HCT116 (cell line): ENCODE data around the gene BSPRY. TPM values are rescaled to one million over a fixed set of nuclear protein-coding genes. Genes with fewer than 3 reads are reported as not detected.
"Not testable (repeated sequence)": the region's sequence is repeated elsewhere in the genome, so short reads cannot be mapped to it uniquely, and the experiment has no call there.

ENCODE experiments used
- ATAC-seq: fragments of 200-7000 bp; cut with Tn5 transposase; 2 replicates; pipeline ENCODE4 v1.9.1; 2020; ENCODE audit warnings: mild to moderate bottlenecking, moderate library complexity
- BruUV-seq: library from RNA; stranded (reverse); fragments of 400-500 nt; replicated peaks from 2 replicates; lab custom pipeline; 2021; lab: Mats Ljungman, UMichigan
- CTCF ChIA-PET: fragments of 300-600 bp; sonication (Branson Sonifier 250); formaldehyde crosslinking; loops from one replicate; lab custom pipeline; 2021; ENCODE audit warnings: antibody characterized with exemption; lab: Charles Lee
- POLR2A ChIA-PET: fragments of 300-600, 350-600 bp; sonication (Branson Sonifier 250); formaldehyde crosslinking; loops from one replicate; lab custom pipeline; 2021; ENCODE audit warnings: antibody characterized with exemption; lab: Charles Lee
- RAD21 ChIA-PET, 2 experiments: fragments of 300-600 bp; sonication (Branson Sonifier 250); formaldehyde crosslinking; loops; one replicate each; lab custom pipeline; 2023; ENCODE audit warnings: low total read pairs in 2 of 2; ENCODE audit not compliant: uncharacterized antibody in 2 of 2, unreplicated experiment in 2 of 2, low non-redundant PET in 1 of 2; lab: Charles Lee
- DNase-seq: peaks from one replicate; pipeline ENCODE4 v3.0.0-alpha.2; 2010; ENCODE audit warnings: low read depth, low spot score
- H2AFZ ChIP-seq: fragments of 200-600 bp; shearing (Covaris generic), sonication (generic); 2 replicates; pipeline ENCODE4 v1.6.1; 2017; ENCODE audit warnings: low read depth, mixed run types, mixed read lengths, antibody characterized with exemption, low read length; ENCODE audit not compliant: poor library complexity, severe bottlenecking
- H3K27ac ChIP-seq: 2 replicates; pipeline ENCODE4 v1.5.1; 2012; ENCODE audit warnings: low read depth, low read length
- H3K27me3 ChIP-seq: fragments of 200-600 bp; sonication (generic); 2 replicates; pipeline ENCODE4 v1.6.1; 2016; ENCODE audit warnings: mixed run types, low read length, mixed read lengths; ENCODE audit not compliant: insufficient read depth
- H3K36me3 ChIP-seq, 2 experiments: fragments of 200-500 bp in 1 of 2; fragments of 200-600 bp in 1 of 2; sonication (Bioruptor generic) in 1 of 2; sonication (generic) in 1 of 2; 2 replicates each; pipeline versions ENCODE4 v1.5.1 to v1.6.1; 2014 to 2016; ENCODE audit warnings: low read length in 2 of 2, inconsistent platforms in 1 of 2, mixed read lengths in 1 of 2, mixed run types in 1 of 2; ENCODE audit not compliant: insufficient read depth in 2 of 2, control insufficient read depth in 1 of 2
- H3K4me1 ChIP-seq, 2 experiments: fragments of 200-600 bp in 1 of 2; sonication (generic) in 1 of 2; 2 replicates each; pipeline versions ENCODE4 v1.5.1 to v1.6.1; 2012 to 2017; ENCODE audit warnings: low read length in 2 of 2, inconsistent platforms in 1 of 2, mild to moderate bottlenecking in 1 of 2, mixed read lengths in 1 of 2, mixed run types in 1 of 2, moderate library complexity in 1 of 2; ENCODE audit not compliant: insufficient read depth in 2 of 2, control insufficient read depth in 1 of 2
- H3K4me2 ChIP-seq: fragments of 200-600 bp; sonication (generic); 2 replicates; pipeline ENCODE4 v1.6.1; 2017; ENCODE audit warnings: mixed run types, low read length, mixed read lengths
- H3K4me3 ChIP-seq, 2 experiments: fragments of 200-600 bp in 1 of 2; sonication (generic) in 1 of 2; replicated peaks in 1 of 2; 2 replicates each; pipeline ENCODE4 v1.5.1; 2011 to 2016; ENCODE audit warnings: low read length in 2 of 2, control low read depth in 1 of 2, low read depth in 1 of 2, mild to moderate bottlenecking in 1 of 2, mixed read lengths in 1 of 2, mixed run types in 1 of 2
- H3K79me2 ChIP-seq: fragments of 200-600 bp; sonication (generic); 2 replicates; pipeline ENCODE4 v1.6.1; 2017; ENCODE audit warnings: mild to moderate bottlenecking, mixed run types, low read length, moderate library complexity, mixed read lengths; ENCODE audit not compliant: insufficient read depth
- H3K9ac ChIP-seq: fragments of 200-600 bp; sonication (generic); 2 replicates; pipeline ENCODE4 v1.6.1; 2016; ENCODE audit warnings: low read length, mixed read lengths
- H3K9me2 ChIP-seq: fragments of 200-600 bp; sonication (generic), shearing (Covaris generic); 2 replicates; pipeline ENCODE4 v1.6.1; 2017; ENCODE audit warnings: mixed run types, mild to moderate bottlenecking, moderate library complexity; ENCODE audit not compliant: insufficient read depth
- H3K9me3 ChIP-seq, 2 experiments: fragments of 200-500 bp in 1 of 2; fragments of 200-600 bp in 1 of 2; sonication (Bioruptor generic) in 1 of 2; sonication (generic) in 1 of 2; 2 replicates each; pipeline ENCODE4 v1.6.1; 2014 to 2017; ENCODE audit warnings: low read length in 2 of 2, mixed read lengths in 2 of 2, inconsistent platforms in 1 of 2, low read depth in 1 of 2, mild to moderate bottlenecking in 1 of 2, mixed run types in 1 of 2, moderate library complexity in 1 of 2; ENCODE audit not compliant: control insufficient read depth in 1 of 2, insufficient read depth in 1 of 2
- H4K20me1 ChIP-seq: fragments of 200-600 bp; sonication (generic), shearing (Covaris generic); 2 replicates; pipeline ENCODE4 v1.6.1; 2017; ENCODE audit warnings: mixed run types, mild to moderate bottlenecking, moderate library complexity; ENCODE audit not compliant: insufficient read depth
- ATF3 ChIP-seq: IDR thresholded peaks from 2 replicates; pipeline ENCODE4 v1.6.1; 2012
- CEBPB ChIP-seq: IDR thresholded peaks from 2 replicates; pipeline ENCODE4 v1.6.1; 2012; ENCODE audit warnings: low read depth
- EGR1 ChIP-seq: IDR thresholded peaks from 2 replicates; pipeline ENCODE4 v1.6.1; 2012; ENCODE audit warnings: low read depth
- ELF1 ChIP-seq: IDR thresholded peaks from 2 replicates; pipeline ENCODE4 v1.6.1; 2012; ENCODE audit warnings: low read depth, borderline replicate concordance
- EZH2phosphoT487 ChIP-seq: fragments of 200-600 bp; IDR thresholded peaks from 2 replicates; pipeline ENCODE4 v1.6.1; 2018; ENCODE audit warnings: antibody characterized with exemption, borderline replicate concordance
- FOSL1 ChIP-seq: IDR thresholded peaks from 2 replicates; pipeline ENCODE4 v1.6.1; 2012; ENCODE audit warnings: low read depth
- POLR2A ChIP-seq: IDR thresholded peaks from 2 replicates; pipeline ENCODE4 v1.7.0; 2011; ENCODE audit warnings: borderline replicate concordance; ENCODE audit not compliant: insufficient read depth, insufficient read length; ENCODE audit errors: extremely low read depth
- POLR2AphosphoS5 ChIP-seq: IDR thresholded peaks from 2 replicates; pipeline ENCODE4 v1.6.1; 2011; ENCODE audit warnings: mild to moderate bottlenecking, low read depth, low read length, moderate library complexity
- SP1 ChIP-seq: IDR thresholded peaks from 2 replicates; pipeline ENCODE4 v1.6.1; 2012; ENCODE audit warnings: low read depth
- SRF ChIP-seq: IDR thresholded peaks from 2 replicates; pipeline ENCODE4 v1.6.1; 2012; ENCODE audit warnings: low read depth
- TCF7L2 ChIP-seq: IDR thresholded peaks from 2 replicates; pipeline ENCODE4 v1.7.0; 2011; ENCODE audit warnings: borderline replicate concordance, inconsistent platforms; ENCODE audit not compliant: insufficient read depth, insufficient read length; ENCODE audit errors: extremely low read depth
- YY1 ChIP-seq: IDR thresholded peaks from 2 replicates; pipeline ENCODE4 v1.6.1; 2011; ENCODE audit warnings: low read length, low read depth, moderate library complexity, mild to moderate bottlenecking; ENCODE audit not compliant: insufficient replicate concordance; ENCODE audit errors: extremely low read depth
- ZBTB33 ChIP-seq: IDR thresholded peaks from 2 replicates; pipeline ENCODE4 v1.6.1; 2011; ENCODE audit warnings: mild to moderate bottlenecking, low read length, moderate library complexity; ENCODE audit not compliant: insufficient replicate concordance; ENCODE audit errors: extremely low read depth
- ZFX ChIP-seq: fragments of 450-650 bp; IDR thresholded peaks from 2 replicates; pipeline ENCODE4 v1.6.1; 2017
- ZNF274 ChIP-seq: fragments of 200-500 bp; sonication (Bioruptor generic); IDR thresholded peaks from 2 replicates; pipeline ENCODE4 v1.6.1; 2014; ENCODE audit warnings: mild to moderate bottlenecking, low read depth, low read length, inconsistent platforms
- intact Hi-C: fragments of 100-400 bp; cut with micrococcal nuclease; formaldehyde crosslinking; loops from 2 replicates; pipeline ENCODE4 v1.10.0; 2022
- total RNA-seq: library from RNA; stranded (reverse); gene quantifications from one replicate; pipeline ENCODE4 v1.2.1, GENCODE V29; 2021; ENCODE audit not compliant: unreplicated experiment
- TF ChIP-seq, protein P1 (sequence below): IDR thresholded peaks from 2 replicates; pipeline ENCODE4 v1.6.1; 2012; ENCODE audit warnings: low read depth

The BSPRY gene
- total RNA-seq, 1 experiment from 2014 or later, result 22.7 TPM

DNA sequence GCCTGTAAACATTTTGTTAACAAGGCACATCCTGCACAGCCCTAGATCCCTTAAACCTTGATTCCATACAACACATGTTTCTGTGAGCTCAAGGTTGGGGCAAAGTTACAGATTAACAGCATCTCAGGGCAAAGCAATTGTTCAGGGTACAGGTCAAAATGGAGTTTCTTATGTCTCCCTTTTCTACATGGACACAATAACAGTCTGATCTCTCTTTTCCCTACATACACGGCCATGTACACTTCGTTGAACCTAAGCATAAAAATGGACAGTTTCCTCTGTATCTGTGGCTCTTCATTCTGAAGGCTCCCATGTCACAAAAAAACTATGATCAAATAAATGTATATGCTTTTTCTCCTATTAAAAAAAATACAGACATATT is 30.5 kb downstream of the BSPRY start:
- H3K4me3 ChIP-seq, BruUV-seq, intact Hi-C loops, H2AFZ ChIP-seq, DNase-seq, H3K36me3 ChIP-seq, H4K20me1 ChIP-seq, CTCF ChIA-PET, POLR2A ChIA-PET, H3K27ac ChIP-seq, H3K9me2 ChIP-seq, H3K9ac ChIP-seq, H3K9me3 ChIP-seq, ATAC-seq, H3K4me2 ChIP-seq, RAD21 ChIA-PET, H3K27me3 ChIP-seq: not testable (repeated sequence)
- Histone ChIP-seq H3K79me2 (peaks cover 14% of the 10 kb centered on the region), H3K4me1 (peaks cover 24 to 36% of the 10 kb centered on the region in 2 experiments)

DNA sequence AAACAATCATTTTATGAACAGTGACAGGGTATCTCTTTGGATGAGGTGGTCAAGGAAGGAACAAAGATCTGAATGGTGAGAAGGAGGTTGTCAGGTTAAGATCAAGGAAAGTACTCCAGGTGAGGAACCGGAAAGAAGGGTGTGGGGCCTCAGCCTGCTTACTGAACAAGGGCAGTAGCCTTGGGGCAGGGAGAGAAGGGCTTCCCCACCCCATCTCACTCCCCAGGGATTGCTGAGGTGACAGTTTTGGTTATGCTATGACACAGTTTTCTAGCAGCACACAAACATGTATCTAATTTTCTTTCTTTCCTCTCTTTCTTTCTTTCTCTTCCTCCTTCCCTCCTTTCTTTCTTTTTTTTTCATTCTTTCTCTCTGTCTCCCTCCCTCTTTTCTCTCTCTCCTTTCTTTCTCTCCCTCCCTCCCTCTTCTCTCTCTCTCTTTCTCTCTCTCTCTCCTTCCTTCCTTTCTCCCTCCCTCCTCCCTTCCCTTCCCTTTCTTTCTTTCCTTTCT is 31.6 kb downstream of the BSPRY start:
- Histone ChIP-seq H3K79me2 (peaks cover 4% of the 10 kb centered on the region; the same call in 1 of the 2 replicates), H3K9me2 (no peaks in the 10 kb centered on the region), H3K9ac (no peak overlapping the region), H3K36me3 (no peaks in the 10 kb centered on the region), H3K4me2 (no peak overlapping the region), H3K9me3 (no peaks in the 10 kb centered on the region), H3K27ac (no peak overlapping the region), H3K4me1 (peaks cover 18 to 28% of the 10 kb centered on the region in 2 experiments), H2AFZ (no peak overlapping the region), H3K27me3 (no peaks in the 10 kb centered on the region), H3K4me3 (no peak overlapping the region), H4K20me1 (no peaks in the 10 kb centered on the region)
- RAD21 ChIA-PET, result no interaction called here
- BruUV-seq, result no TSS peak
- ATAC-seq, result no peak
- intact Hi-C loops, result no loop called here
- DNase-seq, result no peak
- CTCF ChIA-PET, result no interaction called here
- POLR2A ChIA-PET, result no interaction called here
- TF ChIP-seq FOSL1, result no peak
- TF ChIP-seq, protein P1, sequence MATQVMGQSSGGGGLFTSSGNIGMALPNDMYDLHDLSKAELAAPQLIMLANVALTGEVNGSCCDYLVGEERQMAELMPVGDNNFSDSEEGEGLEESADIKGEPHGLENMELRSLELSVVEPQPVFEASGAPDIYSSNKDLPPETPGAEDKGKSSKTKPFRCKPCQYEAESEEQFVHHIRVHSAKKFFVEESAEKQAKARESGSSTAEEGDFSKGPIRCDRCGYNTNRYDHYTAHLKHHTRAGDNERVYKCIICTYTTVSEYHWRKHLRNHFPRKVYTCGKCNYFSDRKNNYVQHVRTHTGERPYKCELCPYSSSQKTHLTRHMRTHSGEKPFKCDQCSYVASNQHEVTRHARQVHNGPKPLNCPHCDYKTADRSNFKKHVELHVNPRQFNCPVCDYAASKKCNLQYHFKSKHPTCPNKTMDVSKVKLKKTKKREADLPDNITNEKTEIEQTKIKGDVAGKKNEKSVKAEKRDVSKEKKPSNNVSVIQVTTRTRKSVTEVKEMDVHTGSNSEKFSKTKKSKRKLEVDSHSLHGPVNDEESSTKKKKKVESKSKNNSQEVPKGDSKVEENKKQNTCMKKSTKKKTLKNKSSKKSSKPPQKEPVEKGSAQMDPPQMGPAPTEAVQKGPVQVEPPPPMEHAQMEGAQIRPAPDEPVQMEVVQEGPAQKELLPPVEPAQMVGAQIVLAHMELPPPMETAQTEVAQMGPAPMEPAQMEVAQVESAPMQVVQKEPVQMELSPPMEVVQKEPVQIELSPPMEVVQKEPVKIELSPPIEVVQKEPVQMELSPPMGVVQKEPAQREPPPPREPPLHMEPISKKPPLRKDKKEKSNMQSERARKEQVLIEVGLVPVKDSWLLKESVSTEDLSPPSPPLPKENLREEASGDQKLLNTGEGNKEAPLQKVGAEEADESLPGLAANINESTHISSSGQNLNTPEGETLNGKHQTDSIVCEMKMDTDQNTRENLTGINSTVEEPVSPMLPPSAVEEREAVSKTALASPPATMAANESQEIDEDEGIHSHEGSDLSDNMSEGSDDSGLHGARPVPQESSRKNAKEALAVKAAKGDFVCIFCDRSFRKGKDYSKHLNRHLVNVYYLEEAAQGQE, result no peak
- no peak for TF ChIP-seq ATF3
- no peak for TF ChIP-seq ZFX
- no peak for TF ChIP-seq TCF7L2
- TF ChIP-seq ZNF274, result no peak
- no peak for TF ChIP-seq SRF
- TF ChIP-seq ZBTB33, result no peak
- TF ChIP-seq YY1, result no peak
- TF ChIP-seq EZH2phosphoT487, result no peak
- no peak for TF ChIP-seq EGR1
- no peak for TF ChIP-seq SP1
- no peak for TF ChIP-seq POLR2AphosphoS5
- no peak for TF ChIP-seq ELF1
- TF ChIP-seq CEBPB, result no peak
- no peak for TF ChIP-seq POLR2A
